ENCODE measurements around the gene TMEM219. TPM values are rescaled to one million over a fixed set of nuclear protein-coding genes. Genes with fewer than 3 reads are reported as not detected.

Gene TMEM219
- total RNA-seq, 1 experiment from 2014 or later, result 69.6 TPM

GRCh38 chr16:29996766-29997250 is 34.9 kb downstream of the TMEM219 start (continued):
- TF ChIP-seq CTCF (IDR thresholded peaks at IDR 0.05), result no peak

- H3K27me3 Mint-ChIP-seq (ENCODE audit: low read depth), result no peaks in the 10 kb centered on the region
- TF ChIP-seq EMX1 (CRISPR knock-in tag; IDR thresholded peaks at IDR 0.05), result no peak
- TF ChIP-seq CREB1 (CRISPR knock-in tag; IDR thresholded peaks at IDR 0.05), result no peak
- no peak for TF ChIP-seq ETV6 (CRISPR knock-in tag; IDR thresholded peaks at IDR 0.05)
- POLR2A ChIA-PET, result no interaction called here
- H3K4me1 Mint-ChIP-seq, result peaks cover 21% of the 10 kb centered on the region
- CTCF ChIA-PET, result interaction anchor here (0.6 to 1.6 kb wide), 2 partner anchors 93 to 112 kb away, joined by 3 to 4 read pairs; no protein-coding TSS in a partner anchor
- H3K9me3 Mint-ChIP-seq, result no peaks in the 10 kb centered on the region
- peaks cover 18% of the 10 kb centered on the region for H3K36me3 Mint-ChIP-seq
- H3K4me3 Mint-ChIP-seq, result no peak overlapping the region
- DNase-seq (ENCODE audit: low spot score), result no peak
- peak overlapping the region; percentile 73; the same call in 1 of the 2 replicates for H3K27ac Mint-ChIP-seq
- no peak for ATAC-seq
These were observed 37.7 kb downstream of the TMEM219 start for GRCh38 chr16:29999605-30000004.

- Mint-ChIP-seq H3K27ac (no peak overlapping the region; the same call in 1 of the 2 replicates), H3K27me3 (ENCODE audit: low read depth) (no peaks in the 10 kb centered on the region), H3K4me1 (peaks cover 17% of the 10 kb centered on the region), H3K36me3 (peaks cover 18% of the 10 kb centered on the region), H3K4me3 (peak overlapping the region; percentile 24; the same call in 1 of the 2 replicates), H3K9me3 (no peaks in the 10 kb centered on the region)
- peak; percentile 31 for ATAC-seq
- POLR2A ChIA-PET, result interaction anchor here (1.3 kb wide), 1 partner anchor 31 kb away, joined by 3 read pairs; the partner anchor contains the start of gene TLCD3B
- CTCF ChIA-PET, result interaction anchor here (0.5 to 1.6 kb wide), 25 partner anchors 9 to 367 kb away, joined by 3 to 23 read pairs (median 4); partner anchors contain the start of genes ASPHD1, DOC2A, KCTD13 and PAGR1
- DNase-seq (ENCODE audit: low spot score), result peak; percentile 77
- no peak for TF ChIP-seq GABPB1 (CRISPR knock-in tag; IDR thresholded peaks at IDR 0.05)
- no peak for TF ChIP-seq ZNF317 (CRISPR knock-in tag; IDR thresholded peaks at IDR 0.05; ENCODE audit: borderline replicate concordance, low read depth)
- TF ChIP-seq CTCF (IDR thresholded peaks at IDR 0.05), result 0 out of 2 replicates have a peak, but pooled peaks have one; percentile 33
- no peak for TF ChIP-seq NFYB (CRISPR knock-in tag; conservative IDR thresholded peaks at IDR 0.05; ENCODE audit: low read depth)
- no peak for TF ChIP-seq ERG (CRISPR knock-in tag; IDR thresholded peaks at IDR 0.05)
- TF ChIP-seq CREB1 (CRISPR knock-in tag; IDR thresholded peaks at IDR 0.05), result no peak
- TF ChIP-seq ZNF671 (CRISPR knock-in tag; IDR thresholded peaks at IDR 0.05), result no peak
- 0 out of 2 replicates have a peak, but pooled peaks have one; percentile 38 for TF ChIP-seq HMGXB4 (CRISPR knock-in tag; IDR thresholded peaks at IDR 0.05)
- no peak for TF ChIP-seq ZNF281 (CRISPR knock-in tag; IDR thresholded peaks at IDR 0.05)
- TF ChIP-seq AFF4 (CRISPR knock-in tag; IDR thresholded peaks at IDR 0.05; ENCODE audit: borderline replicate concordance), result no peak
These were observed 39.1 kb downstream of the TMEM219 start for GRCh38 chr16:30000735-30001631.
